PFSK-1 (cell line): ENCODE results near the gene LTB.

Experiments used
- FOXP2 ChIP-seq: optimal IDR thresholded peaks from 2 replicates; pipeline ENCODE3; 2011; ENCODE audit warnings: borderline replicate concordance, control low read depth, inconsistent platforms; ENCODE audit not compliant: insufficient read depth; ENCODE audit errors: extremely low read length, extremely low read depth
- POLR2AphosphoS5 ChIP-seq: IDR thresholded peaks from 2 replicates; pipeline ENCODE4 v1.6.1; 2012; ENCODE audit warnings: low read depth, mild to moderate bottlenecking, control low read depth, low read length, moderate library complexity
- SIN3A ChIP-seq: IDR thresholded peaks from 2 replicates; pipeline ENCODE4 v1.6.1; 2012; ENCODE audit warnings: mild to moderate bottlenecking, low read length, moderate library complexity, borderline replicate concordance; ENCODE audit not compliant: insufficient read depth
- TAF1 ChIP-seq: IDR thresholded peaks from 2 replicates; pipeline ENCODE4 v1.6.1; 2012; ENCODE audit warnings: low read length, control low read depth, borderline replicate concordance; ENCODE audit not compliant: insufficient read depth
- TF ChIP-seq, protein P1 (sequence below), 2 experiments: IDR thresholded peaks; 2 replicates each; pipeline versions ENCODE4 v1.6.1 to v1.8.0; 2011 to 2012; ENCODE audit warnings: low read depth in 2 of 2, low read length in 2 of 2, control low read depth in 1 of 2, inconsistent platforms in 1 of 2, mild to moderate bottlenecking in 1 of 2, moderate library complexity in 1 of 2; ENCODE audit not compliant: insufficient read depth in 1 of 2

The LTB gene

DNA sequence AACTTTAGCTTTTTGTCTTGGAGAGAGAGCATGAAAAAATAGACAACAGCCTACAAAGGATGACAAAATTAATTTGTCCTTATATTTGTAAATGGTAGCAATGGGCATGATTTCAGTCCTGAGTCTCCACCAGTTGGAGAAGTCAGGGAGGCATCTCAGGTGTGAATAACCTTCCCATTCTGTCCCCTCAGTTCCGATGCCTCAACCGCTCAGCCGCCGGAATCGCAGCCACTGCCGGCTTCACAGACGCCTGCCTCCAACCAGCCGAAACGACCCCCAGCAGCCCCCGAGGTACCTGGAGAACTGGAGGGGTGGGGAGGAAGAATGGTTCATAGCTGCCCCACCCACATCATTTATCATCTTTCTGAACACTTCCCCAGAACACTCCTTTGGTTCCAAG, 41.8 kb upstream of the LTB start:
- no peak for TF ChIP-seq SIN3A
- no peak for TF ChIP-seq FOXP2
- no peak for TF ChIP-seq TAF1
- TF ChIP-seq, protein P1, sequence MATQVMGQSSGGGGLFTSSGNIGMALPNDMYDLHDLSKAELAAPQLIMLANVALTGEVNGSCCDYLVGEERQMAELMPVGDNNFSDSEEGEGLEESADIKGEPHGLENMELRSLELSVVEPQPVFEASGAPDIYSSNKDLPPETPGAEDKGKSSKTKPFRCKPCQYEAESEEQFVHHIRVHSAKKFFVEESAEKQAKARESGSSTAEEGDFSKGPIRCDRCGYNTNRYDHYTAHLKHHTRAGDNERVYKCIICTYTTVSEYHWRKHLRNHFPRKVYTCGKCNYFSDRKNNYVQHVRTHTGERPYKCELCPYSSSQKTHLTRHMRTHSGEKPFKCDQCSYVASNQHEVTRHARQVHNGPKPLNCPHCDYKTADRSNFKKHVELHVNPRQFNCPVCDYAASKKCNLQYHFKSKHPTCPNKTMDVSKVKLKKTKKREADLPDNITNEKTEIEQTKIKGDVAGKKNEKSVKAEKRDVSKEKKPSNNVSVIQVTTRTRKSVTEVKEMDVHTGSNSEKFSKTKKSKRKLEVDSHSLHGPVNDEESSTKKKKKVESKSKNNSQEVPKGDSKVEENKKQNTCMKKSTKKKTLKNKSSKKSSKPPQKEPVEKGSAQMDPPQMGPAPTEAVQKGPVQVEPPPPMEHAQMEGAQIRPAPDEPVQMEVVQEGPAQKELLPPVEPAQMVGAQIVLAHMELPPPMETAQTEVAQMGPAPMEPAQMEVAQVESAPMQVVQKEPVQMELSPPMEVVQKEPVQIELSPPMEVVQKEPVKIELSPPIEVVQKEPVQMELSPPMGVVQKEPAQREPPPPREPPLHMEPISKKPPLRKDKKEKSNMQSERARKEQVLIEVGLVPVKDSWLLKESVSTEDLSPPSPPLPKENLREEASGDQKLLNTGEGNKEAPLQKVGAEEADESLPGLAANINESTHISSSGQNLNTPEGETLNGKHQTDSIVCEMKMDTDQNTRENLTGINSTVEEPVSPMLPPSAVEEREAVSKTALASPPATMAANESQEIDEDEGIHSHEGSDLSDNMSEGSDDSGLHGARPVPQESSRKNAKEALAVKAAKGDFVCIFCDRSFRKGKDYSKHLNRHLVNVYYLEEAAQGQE (IDR thresholded peaks at IDR 0.05; ENCODE audit: insufficient read depth in 1 of 2, low read depth in 2 of 2, low read length in 2 of 2): no peak
- no peak for TF ChIP-seq POLR2AphosphoS5

DNA sequence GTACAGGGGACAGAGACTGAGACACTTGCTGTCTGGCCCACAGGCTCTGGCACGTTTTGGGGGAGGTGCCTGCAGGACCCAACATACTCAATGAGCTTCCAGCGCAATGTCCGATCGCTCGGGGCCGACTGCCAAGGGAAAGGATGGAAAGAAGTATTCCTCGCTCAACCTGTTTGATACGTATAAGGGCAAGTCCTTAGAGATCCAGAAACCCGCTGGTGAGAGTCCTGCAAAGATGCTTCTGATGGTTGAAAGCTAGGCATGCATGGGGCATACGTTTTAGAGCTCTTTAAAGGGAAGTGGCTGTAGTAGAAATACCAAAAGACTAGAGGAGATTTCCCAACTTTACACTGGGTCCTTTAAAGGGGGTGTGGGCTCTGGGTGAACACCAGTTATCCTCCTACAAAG, 40.5 kb upstream of the LTB start:
- TF ChIP-seq, protein P1 (IDR thresholded peaks at IDR 0.05; ENCODE audit: insufficient read depth in 1 of 2, low read depth in 2 of 2, low read length in 2 of 2): no peak
- TF ChIP-seq TAF1 (no peak), FOXP2 (no peak)

DNA sequence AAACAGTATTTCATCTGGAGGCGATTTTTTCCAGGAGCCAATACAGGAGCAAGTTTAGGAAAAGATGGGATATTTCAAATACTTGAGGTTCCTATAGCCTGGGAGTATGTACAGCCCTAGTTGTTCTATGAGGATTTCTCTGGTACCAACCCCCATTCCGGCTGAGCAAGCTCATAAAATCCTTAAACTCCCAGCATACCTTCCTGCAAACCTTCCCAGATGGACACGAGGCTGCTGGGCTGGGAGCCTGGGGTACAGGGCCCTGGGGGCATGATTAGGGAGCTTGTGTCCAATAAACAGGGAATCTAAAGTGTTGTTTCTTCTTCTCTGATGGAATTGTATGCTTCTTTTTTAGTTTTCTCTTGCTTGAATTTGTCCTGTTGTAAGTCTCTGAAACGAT, 39.8 kb upstream of the LTB start:
- TF ChIP-seq FOXP2 (no peak), POLR2AphosphoS5 (no peak), SIN3A (0 out of 2 replicates have a peak, but pooled peaks have one; percentile 2), TAF1 (no peak)
- TF ChIP-seq, protein P1 (IDR thresholded peaks at IDR 0.05; ENCODE audit: insufficient read depth in 1 of 2, low read depth in 2 of 2, low read length in 2 of 2): no peak

DNA sequence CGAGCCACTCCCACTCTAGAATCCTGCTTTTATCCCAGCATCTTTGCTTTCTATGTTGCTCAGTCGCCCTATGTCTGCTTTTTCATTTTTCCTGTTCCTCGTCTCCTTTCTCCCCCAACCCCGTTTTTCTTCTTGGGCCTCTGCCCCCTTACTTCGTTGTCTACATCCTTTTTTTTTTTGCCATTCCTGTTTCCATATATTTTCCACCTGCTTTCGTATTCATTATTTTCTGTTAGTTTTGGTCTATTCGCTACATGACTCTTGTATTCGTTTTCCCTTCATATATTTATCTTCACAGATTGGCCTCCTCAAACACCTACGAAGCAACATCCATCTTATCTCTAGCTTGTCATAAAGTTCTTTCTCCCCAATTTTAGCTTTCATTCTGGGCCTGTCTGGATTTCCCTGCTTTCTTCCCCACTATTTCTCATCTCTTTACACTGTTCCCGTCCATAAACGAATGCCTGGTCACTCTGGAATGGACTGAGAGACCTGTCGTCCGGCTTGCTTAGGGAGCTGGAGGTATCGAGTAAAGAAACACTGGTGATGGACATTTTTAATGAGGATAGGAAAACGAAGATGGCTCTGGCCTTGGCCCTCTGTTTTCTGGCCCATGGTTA, 39.2 kb upstream of the LTB start:
- TF ChIP-seq, protein P1 (IDR thresholded peaks at IDR 0.05; ENCODE audit: insufficient read depth in 1 of 2, low read depth in 2 of 2, low read length in 2 of 2): no peak
- TF ChIP-seq FOXP2 (no peak), POLR2AphosphoS5 (no peak), SIN3A (no peak), TAF1 (no peak; the same call in 1 of the 2 replicates)

DNA sequence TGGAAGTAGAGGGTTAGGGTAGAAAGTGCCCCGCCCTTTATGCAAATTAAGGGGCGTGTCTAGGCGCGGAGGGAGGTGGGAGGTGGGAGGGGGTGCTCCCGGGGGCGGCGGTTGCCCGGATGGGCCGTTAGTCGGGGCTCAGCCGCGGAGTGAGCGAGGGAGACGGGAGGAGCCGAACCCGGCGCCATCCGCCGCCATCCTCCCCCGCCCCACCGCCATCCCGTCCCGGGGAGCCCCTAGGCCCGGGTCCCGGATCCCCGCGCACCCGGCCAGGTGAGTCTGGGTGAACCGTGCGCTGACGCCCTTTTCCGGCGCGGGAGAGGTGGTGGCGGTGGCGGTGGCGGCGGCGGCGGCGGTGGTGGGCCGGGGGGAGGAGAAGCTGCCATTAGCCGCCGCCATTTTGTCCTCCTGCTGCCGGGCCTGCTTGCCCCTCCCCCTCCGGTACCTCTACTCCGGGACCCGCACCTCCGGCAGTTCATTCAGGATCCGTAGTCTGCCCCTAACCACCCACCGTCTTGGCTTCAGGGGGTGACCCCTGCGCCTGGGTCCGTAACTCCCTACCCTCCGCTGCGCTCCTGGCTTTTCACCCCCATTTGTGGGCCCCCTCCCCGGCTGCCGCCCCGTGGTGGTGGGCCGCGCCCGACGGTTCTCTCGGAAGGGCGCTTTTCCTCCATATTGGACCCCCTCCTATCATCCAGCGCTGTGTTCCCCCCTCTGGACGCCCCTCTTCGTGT, 38.5 kb upstream of the LTB start, which contains the start of gene PRRC2A:
Gene PRRC2A (plus strand): TSS at position 130 of the 734 bp plus-strand sequence. CDS start 2,075 bp downstream, outside the sequence.
- TF ChIP-seq SIN3A (0 out of 2 replicates have a peak, but pooled peaks have one; percentile 40), FOXP2 (peak; percentile 40), POLR2AphosphoS5 (peak; percentile 43), TAF1 (peak; percentile 68; the same call in 1 of the 2 replicates)
- TF ChIP-seq, protein P1 (IDR thresholded peaks at IDR 0.05; ENCODE audit: insufficient read depth in 1 of 2, low read depth in 2 of 2, low read length in 2 of 2): no peak
